HepG2 (cell line): ENCODE results near the gene CD7. TPM values are rescaled to one million over a fixed set of nuclear protein-coding genes. Genes with fewer than 3 reads are reported as not detected.

ENCODE experiments used
- ATAC-seq: fragments of 200-7000 bp; cut with Tn5 transposase; 3 replicates; pipeline ENCODE4 v1.9.1; 2020; ENCODE audit warnings: mild to moderate bottlenecking, moderate library complexity
- BruUV-seq: library from RNA; stranded (reverse); fragments of 400-500 nt; replicated peaks from 2 replicates; lab custom pipeline; 2021; lab: Mats Ljungman, UMichigan
- CTCF ChIA-PET: fragments of 300-600 bp; formaldehyde crosslinking; extraction: SDS; loops from one replicate; lab custom pipeline; 2021; ENCODE audit warnings: low total read pairs, inconsistent platforms, low intra/inter-chr PET ratio; lab: Yijun Ruan, JAX
- POLR2A ChIA-PET: fragments of 350-600 bp; sonication (Branson Sonifier 250); formaldehyde crosslinking; loops from one replicate; lab custom pipeline; 2020; ENCODE audit warnings: antibody characterized with exemption, inconsistent platforms; lab: Yijun Ruan, JAX
- DNase-seq: peaks from one replicate; pipeline ENCODE4 v3.0.0-alpha.2; 2015; ENCODE audit warnings: low spot score
- FAIRE-seq: peaks from 3 replicates; lab custom pipeline; 2011; peaks lifted over from hg19 to GRCh38; lab: Jason Lieb, UNC
- H2AFZ ChIP-seq: one replicate; pipeline ENCODE4 v1.6.1; 2011; ENCODE audit warnings: low read length, inconsistent platforms
- H3K27ac ChIP-seq: fragments of 300-600 bp; 3 replicates; pipeline ENCODE4 v1.8.0; 2011; ENCODE audit warnings: mixed run types, mild to moderate bottlenecking, mixed read lengths, low read length, inconsistent platforms; ENCODE audit not compliant: insufficient read depth; ENCODE audit errors: extremely low read length
- H3K27me3 ChIP-seq, 2 experiments: fragments of 200-600 bp in 1 of 2; 2 replicates in 1 of 2; 3 replicates in 1 of 2; pipeline versions ENCODE4 v1.6.0 to v1.8.0; 2011; ENCODE audit warnings: low read length in 2 of 2, mild to moderate bottlenecking in 2 of 2, moderate library complexity in 2 of 2, inconsistent platforms in 1 of 2; ENCODE audit not compliant: insufficient read depth in 2 of 2, control insufficient read depth in 1 of 2
- H3K36me3 ChIP-seq, 2 experiments: fragments of 200-600 bp in 1 of 2; replicated peaks in 1 of 2; 2 replicates in 1 of 2; 3 replicates in 1 of 2; pipeline versions ENCODE4 v1.5.1 to v1.8.0; 2011; ENCODE audit warnings: low read length in 2 of 2, inconsistent platforms in 1 of 2; ENCODE audit not compliant: insufficient read depth in 2 of 2, control insufficient read depth in 1 of 2
- H3K4me1 ChIP-seq: 2 replicates; pipeline ENCODE4 v1.5.1; 2012; ENCODE audit warnings: low read length, inconsistent platforms; ENCODE audit not compliant: insufficient read depth
- H3K4me2 ChIP-seq: 2 replicates; pipeline ENCODE4 v1.6.0; 2011; ENCODE audit warnings: low read depth, low read length, inconsistent platforms
- H3K4me3 ChIP-seq, 3 experiments: fragments of 200-600 bp in 1 of 3; sonication (generic), shearing (Covaris generic) in 1 of 3; replicated peaks in 1 of 3; 2 replicates each; pipeline ENCODE4 v1.5.1; 2011 to 2016; ENCODE audit warnings: low read length in 3 of 3, inconsistent platforms in 2 of 3, low read depth in 2 of 3, mild to moderate bottlenecking in 2 of 3, control low read depth in 1 of 3, mixed read lengths in 1 of 3; ENCODE audit not compliant: insufficient read depth in 1 of 3
- H3K79me2 ChIP-seq: one replicate; pipeline ENCODE4 v1.6.1; 2011; ENCODE audit warnings: low read length, inconsistent platforms; ENCODE audit not compliant: insufficient read depth
- H3K9ac ChIP-seq: 2 replicates; pipeline ENCODE4 v1.6.0; 2011; ENCODE audit warnings: mild to moderate bottlenecking, low read depth, low read length, inconsistent platforms; ENCODE audit not compliant: insufficient read depth
- H3K9me3 ChIP-seq: 2 replicates; pipeline ENCODE4 v1.5.1; 2012; ENCODE audit warnings: mild to moderate bottlenecking, low read length
- H4K20me1 ChIP-seq: 2 replicates; pipeline ENCODE4 v1.6.0; 2011; ENCODE audit warnings: inconsistent platforms, mild to moderate bottlenecking, low read length, moderate library complexity; ENCODE audit not compliant: insufficient read depth
- CBX2 ChIP-seq, 2 experiments: fragments of 200-600 bp in 1 of 2; sonication (generic); formaldehyde crosslinking in 1 of 2; IDR thresholded peaks; 2 replicates each; pipeline versions ENCODE4 v1.7.0 to v1.8.1; 2018 to 2022; ENCODE audit warnings: low read depth in 2 of 2, low read length in 1 of 2, mild to moderate bottlenecking in 1 of 2, missing genetic modification reagents in 1 of 2
- DRAP1 ChIP-seq: IDR thresholded peaks from 2 replicates; pipeline ENCODE4 v1.6.1; 2016; ENCODE audit warnings: missing genetic modification reagents, missing compliant biosample characterization
- FOXO1 ChIP-seq: sonication (generic); formaldehyde crosslinking; IDR thresholded peaks from 2 replicates; pipeline ENCODE4 v1.4.0; 2020; ENCODE audit warnings: missing genetic modification reagents
- FOXP4 ChIP-seq: sonication (generic); formaldehyde crosslinking; IDR thresholded peaks from 2 replicates; pipeline ENCODE4 v1.4.0; 2020; ENCODE audit warnings: missing genetic modification reagents
- GABPA ChIP-seq, 2 experiments: IDR thresholded peaks; 2 replicates each; pipeline ENCODE4 v1.6.1; 2011 to 2016; ENCODE audit warnings: low read depth in 2 of 2, low read length in 1 of 2, missing biosample characterization in 1 of 2, missing genetic modification characterization in 1 of 2
- MTA1 ChIP-seq: sonication (generic); formaldehyde crosslinking; IDR thresholded peaks from 2 replicates; pipeline ENCODE4 v1.4.0; 2020; ENCODE audit warnings: missing genetic modification reagents, mild to moderate bottlenecking, borderline replicate concordance
- PATZ1 ChIP-seq: sonication (generic); formaldehyde crosslinking; IDR thresholded peaks from 2 replicates; pipeline ENCODE4 v1.4.0; 2020; ENCODE audit warnings: missing genetic modification reagents
- ZFAT ChIP-seq: sonication (generic); formaldehyde crosslinking; conservative IDR thresholded peaks from 2 replicates; pipeline ENCODE4 v1.8.1; 2023; ENCODE audit warnings: missing genetic modification reagents, inconsistent platforms
- WGBS: methylation state at CpG from one replicate; pipeline ENCODE4 v1.1.6; 2017; ENCODE audit warnings: low lambda C conversion rate; 5-methylcytosine and 5-hydroxymethylcytosine counted together
- in situ Hi-C: cut with HindIII; loops from 2 replicates; pipeline ENCODE4 v1.10.0; 2017; ENCODE audit warnings: low pct_unique_long_range_greater_than_20kb; ENCODE audit not compliant: extremely low pct_ligation_motif_present
- intact Hi-C: fragments of 100-400 bp; cut with micrococcal nuclease; formaldehyde crosslinking; loops from one replicate; pipeline ENCODE4 v1.10.0; 2022; ENCODE audit not compliant: unreplicated experiment
- polyA plus RNA-seq, 8 experiments: library from polyadenylated mRNA; depleted of rRNA in 3 of 8; stranded (reverse) in 7 of 8; unstranded in 1 of 8; fragments of >200 nt; fragmentation: Illumina TruSeq in 4 of 8; extraction: Trizol in 4 of 8; gene quantifications; 2 replicates each; pipeline versions ENCODE4 v1.2.1 to v1.2.3, GENCODE V29; 2011 to 2016; ENCODE audit warnings: low read depth in 4 of 8, missing spikeins in 1 of 8, mixed read lengths in 1 of 8; ENCODE audit not compliant: insufficient read depth in 1 of 8
- total RNA-seq, 5 experiments: library from RNA; depleted of rRNA; stranded (reverse); fragments of >200 nt; fragmentation: Illumina TruSeq; extraction: Trizol; gene quantifications; 2 replicates each; pipeline ENCODE4 v1.2.3, GENCODE V29; 2016; ENCODE audit warnings: low read depth in 1 of 5
- TF ChIP-seq, protein P1 (sequence below): sonication (generic); formaldehyde crosslinking; IDR thresholded peaks from 2 replicates; pipeline ENCODE4 v1.5.0; 2020; ENCODE audit warnings: missing genetic modification reagents, mild to moderate bottlenecking, borderline replicate concordance

Gene CD7
- total and polyA plus RNA-seq, 2 of the 13 experiments (the other 11 are each of a cell fraction or from before 2014, with no cell fraction given), result 67.6 to 76.4 TPM

DNA sequence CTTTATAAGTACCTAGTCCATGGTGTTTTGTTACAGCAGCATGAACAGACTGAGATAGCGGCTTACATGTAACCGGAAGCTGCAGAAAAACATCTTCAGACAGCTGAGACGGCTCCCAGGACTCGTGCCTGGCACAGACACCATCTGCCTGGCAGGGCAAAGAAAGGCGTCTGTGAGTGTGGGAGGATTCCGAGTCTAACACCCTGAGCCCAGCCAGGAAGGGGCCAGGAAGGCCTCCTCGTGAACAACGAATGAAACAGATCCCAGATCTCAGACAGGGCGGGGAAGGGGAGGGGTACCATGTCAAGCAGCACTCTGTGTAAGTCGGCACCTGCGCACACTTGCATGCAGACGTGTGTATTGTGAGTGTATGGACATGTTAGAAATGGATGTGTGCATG is 39.6 kb downstream of the CD7 start:
- ATAC-seq (no peak), FAIRE-seq (no peak)
- CTCF ChIA-PET, result no interaction called here
- in situ Hi-C loops, result no loop called here
- H3K4me3 ChIP-seq, result no peak overlapping the region
- POLR2A ChIA-PET, result no interaction called here
- no TSS peak for BruUV-seq
- TF ChIP-seq, protein P1, sequence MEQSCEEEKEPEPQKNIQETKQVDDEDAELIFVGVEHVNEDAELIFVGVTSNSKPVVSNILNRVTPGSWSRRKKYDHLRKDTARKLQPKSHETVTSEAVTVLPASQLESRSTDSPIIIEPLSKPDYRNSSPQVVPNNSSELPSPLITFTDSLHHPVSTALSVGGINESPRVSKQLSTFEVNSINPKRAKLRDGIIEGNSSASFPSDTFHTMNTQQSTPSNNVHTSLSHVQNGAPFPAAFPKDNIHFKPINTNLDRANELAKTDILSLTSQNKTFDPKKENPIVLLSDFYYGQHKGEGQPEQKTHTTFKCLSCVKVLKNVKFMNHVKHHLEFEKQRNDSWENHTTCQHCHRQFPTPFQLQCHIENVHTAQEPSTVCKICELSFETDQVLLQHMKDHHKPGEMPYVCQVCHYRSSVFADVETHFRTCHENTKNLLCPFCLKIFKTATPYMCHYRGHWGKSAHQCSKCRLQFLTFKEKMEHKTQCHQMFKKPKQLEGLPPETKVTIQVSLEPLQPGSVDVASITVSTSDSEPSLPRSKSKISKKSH (CRISPR knock-in tag), result no peak
- no peak for TF ChIP-seq FOXO1 (CRISPR knock-in tag)
- TF ChIP-seq, all 625 proteins: peak for 0
- Histone ChIP-seq H3K27ac (no peak overlapping the region), H4K20me1 (no peaks in the 10 kb centered on the region), H3K79me2 (no peaks in the 10 kb centered on the region), H3K4me1 (peaks cover 66% of the 10 kb centered on the region), H3K36me3 (no peaks in the 10 kb centered on the region), H3K9me3 (no peaks in the 10 kb centered on the region), H3K9ac (no peak overlapping the region), H2AFZ (no peak overlapping the region), H3K27me3 (peaks cover 2 to 7% of the 10 kb centered on the region in 2 experiments; a peak in 4 of 5 replicates), H3K4me2 (no peak overlapping the region)
- intact Hi-C loops, result no loop called here
- WGBS, result 94% methylated on average over 12 of the region's 12 CpGs
- no peak for DNase-seq

GRCh38 chr17:82276938-82277337 is 40.5 kb downstream of the CD7 start:
- in situ Hi-C loops, result no loop called here
- POLR2A ChIA-PET, result no interaction called here

More at GRCh38 chr17:82276938-82277337, 40.5 kb downstream of the CD7 start:
- H2AFZ ChIP-seq, result no peak overlapping the region
- no peak for DNase-seq
- no peaks in the 10 kb centered on the region for H3K9me3 ChIP-seq
- no peak overlapping the region for H3K27ac ChIP-seq
- WGBS, result 89% methylated on average over 5 of the region's 5 CpGs
- no peak for TF ChIP-seq FOXP4 (CRISPR knock-in tag)
- TF ChIP-seq DRAP1 (CRISPR knock-in tag), result no peak
- TF ChIP-seq CBX2 (IDR thresholded peaks at IDR 0.05; ENCODE audit: low read depth, low read length), result no peak
- TF ChIP-seq CBX2 (CRISPR knock-in tag; IDR thresholded peaks at IDR 0.05; ENCODE audit: low read depth), result no peak
- no peak for TF ChIP-seq PATZ1 (CRISPR knock-in tag)
- no peak for TF ChIP-seq GABPA (IDR thresholded peaks at IDR 0.05; ENCODE audit: low read depth, low read length)
- TF ChIP-seq GABPA (CRISPR knock-in tag; IDR thresholded peaks at IDR 0.05; ENCODE audit: low read depth), result no peak
- no peak for TF ChIP-seq ZFAT (CRISPR knock-in tag)
- TF ChIP-seq MTA1 (CRISPR knock-in tag), result no peak
- H3K4me2 ChIP-seq, result no peak overlapping the region
- H3K27me3 ChIP-seq, result no peaks in the 10 kb centered on the region; a peak in 1 of 5 replicates
- no peak overlapping the region for H3K4me3 ChIP-seq
- CTCF ChIA-PET, result no interaction called here
- BruUV-seq, result no TSS peak
- peaks cover 7% of the 10 kb centered on the region for H3K79me2 ChIP-seq
- H3K4me1 ChIP-seq, result peaks cover 65% of the 10 kb centered on the region
- no peak for ATAC-seq
- intact Hi-C loops, result no loop called here
- H4K20me1 ChIP-seq, result peaks cover 7% of the 10 kb centered on the region
- no peaks in the 10 kb centered on the region; a peak in 1 of 5 replicates for H3K36me3 ChIP-seq
- H3K9ac ChIP-seq, result no peak overlapping the region
- FAIRE-seq, result no peak
